GM23338 (cell line): ENCODE measurements around the gene HAGH. TPM values are rescaled to one million over a fixed set of nuclear protein-coding genes. Genes with fewer than 3 reads are reported as not detected.

Experiments
- ATAC-seq: fragments of 200-7000 bp; cut with Tn5 transposase; 3 replicates; pipeline ENCODE4 v1.9.1; 2020
- DNase-seq: peaks from one replicate; pipeline ENCODE4 v3.0.0-alpha.2; 2015; ENCODE audit warnings: low spot score
- H2AFZ ChIP-seq: fragments of 200-600 bp; sonication (generic); 2 replicates; pipeline ENCODE4 v1.8.0; 2016; ENCODE audit warnings: antibody characterized with exemption, mild to moderate bottlenecking, moderate library complexity
- H3F3A ChIP-seq: fragments of 200-600 bp; sonication (generic); replicated peaks from 2 replicates; pipeline ENCODE4 v1.8.0; 2017; ENCODE audit warnings: antibody characterized with exemption, mixed run types, low read depth
- H3K27ac ChIP-seq: fragments of 200-600 bp; sonication (generic); 2 replicates; pipeline ENCODE4 v1.6.1; 2016; ENCODE audit warnings: low read depth
- H3K27me3 ChIP-seq: fragments of 200-600 bp; sonication (generic); 2 replicates; pipeline ENCODE4 v1.8.0; 2016; ENCODE audit warnings: mild to moderate bottlenecking, mixed run types, moderate library complexity; ENCODE audit not compliant: insufficient read depth
- H3K36me3 ChIP-seq: fragments of 200-600 bp; sonication (generic); 2 replicates; pipeline ENCODE4 v1.8.0; 2016; ENCODE audit warnings: mild to moderate bottlenecking; ENCODE audit not compliant: insufficient read depth
- H3K4me1 ChIP-seq: fragments of 200-600 bp; sonication (generic); 2 replicates; pipeline ENCODE4 v1.8.0; 2016; ENCODE audit warnings: mild to moderate bottlenecking, moderate library complexity; ENCODE audit not compliant: insufficient read depth
- H3K4me2 ChIP-seq: fragments of 200-600 bp; sonication (generic); 2 replicates; pipeline ENCODE4 v1.7.1; 2017; ENCODE audit warnings: mixed run types
- H3K4me3 ChIP-seq: fragments of 200-600 bp; sonication (generic); 2 replicates; pipeline ENCODE4 v1.6.1; 2016; ENCODE audit warnings: mixed run types
- H3K79me2 ChIP-seq: fragments of 200-600 bp; sonication (generic); replicated peaks from 2 replicates; pipeline ENCODE4 v1.8.0; 2017; ENCODE audit warnings: mild to moderate bottlenecking; ENCODE audit not compliant: insufficient read depth
- H3K9me2 ChIP-seq: fragments of 200-600 bp; sonication (generic); 2 replicates; pipeline ENCODE4 v1.8.0; 2017; ENCODE audit not compliant: insufficient read depth
- H4K20me1 ChIP-seq: fragments of 200-600 bp; sonication (generic); replicated peaks from 2 replicates; pipeline ENCODE4 v1.8.0; 2017; ENCODE audit warnings: mild to moderate bottlenecking; ENCODE audit not compliant: insufficient read depth
- H3K27ac Mint-ChIP-seq: 2 replicates; pipeline ENCODE4 v1.8.0; 2020; ENCODE audit warnings: inconsistent platforms, mild to moderate bottlenecking, moderate library complexity, mixed read lengths
- H3K27me3 Mint-ChIP-seq: 3 replicates; pipeline ENCODE4 v1.8.0; 2022; ENCODE audit warnings: low read depth, mild to moderate bottlenecking, moderate library complexity, mixed read lengths, inconsistent platforms; ENCODE audit not compliant: insufficient read depth, poor library complexity
- H3K36me3 Mint-ChIP-seq: 3 replicates; pipeline ENCODE4 v1.8.0; 2021; ENCODE audit warnings: low read depth, mild to moderate bottlenecking, inconsistent platforms, moderate library complexity, mixed read lengths
- H3K4me1 Mint-ChIP-seq: 3 replicates; pipeline ENCODE4 v1.8.0; 2020; ENCODE audit warnings: mild to moderate bottlenecking, inconsistent platforms, mixed read lengths
- H3K4me3 Mint-ChIP-seq: 3 replicates; pipeline ENCODE4 v1.8.0; 2021; ENCODE audit warnings: moderate library complexity, mild to moderate bottlenecking, inconsistent platforms, mixed read lengths
- H3K9me3 Mint-ChIP-seq: 3 replicates; pipeline ENCODE4 v1.8.0; 2020; ENCODE audit warnings: moderate library complexity, mild to moderate bottlenecking, inconsistent platforms, mixed read lengths
- CREB1 ChIP-seq: fragments of 250-450 bp; sonication (Bioruptor Pico); IDR thresholded peaks from 2 replicates; pipeline ENCODE4 v1.5.0; 2020; ENCODE audit warnings: low read depth, mild to moderate bottlenecking, moderate library complexity
- ETS1 ChIP-seq: IDR thresholded peaks from 2 replicates; pipeline ENCODE4 v1.6.1; 2016; ENCODE audit warnings: antibody characterized with exemption
- EZH2 ChIP-seq: fragments of 200-600 bp; sonication (generic); IDR thresholded peaks from one replicate; pipeline ENCODE4 v1.8.0; 2017; ENCODE audit warnings: antibody characterized with exemption, mild to moderate bottlenecking, low read depth; ENCODE audit not compliant: unreplicated experiment
- EZH2phosphoT487 ChIP-seq: fragments of 200-600 bp; sonication (generic); IDR thresholded peaks from one replicate; pipeline ENCODE4 v1.8.1; 2018; ENCODE audit warnings: antibody characterized with exemption; ENCODE audit not compliant: unreplicated experiment
- JUNB ChIP-seq: IDR thresholded peaks from one replicate; pipeline ENCODE4 v1.6.1; 2016; ENCODE audit warnings: antibody characterized with exemption; ENCODE audit not compliant: unreplicated experiment
- NANOG ChIP-seq: IDR thresholded peaks from 2 replicates; pipeline ENCODE4 v1.6.1; 2016; ENCODE audit warnings: antibody characterized with exemption, borderline replicate concordance
- POLR2AphosphoS5 ChIP-seq: IDR thresholded peaks from 2 replicates; pipeline ENCODE4 v1.6.1; 2016; ENCODE audit warnings: antibody characterized with exemption, low read depth
- STAT1 ChIP-seq: IDR thresholded peaks from one replicate; pipeline ENCODE4 v1.6.1; 2016; ENCODE audit warnings: antibody characterized with exemption; ENCODE audit not compliant: unreplicated experiment
- ZNF114 ChIP-seq: fragments of 250-450 bp; sonication (Bioruptor Pico); IDR thresholded peaks from 2 replicates; pipeline ENCODE4 v1.5.0; 2020; ENCODE audit warnings: mild to moderate bottlenecking, moderate library complexity
- ZNF331 ChIP-seq: fragments of 250-450 bp; sonication (Bioruptor Pico); IDR thresholded peaks from 2 replicates; pipeline ENCODE4 v1.5.0; 2020; ENCODE audit warnings: low read depth, mild to moderate bottlenecking, moderate library complexity
- ZNF462 ChIP-seq: fragments of 250-450 bp; sonication (Bioruptor Pico); IDR thresholded peaks from 2 replicates; pipeline ENCODE4 v1.5.0; 2020; ENCODE audit warnings: mild to moderate bottlenecking, moderate library complexity
- polyA plus RNA-seq: library from polyadenylated mRNA; unstranded; fragments of >200 nt; fragmentation: Nextera tagmentation; extraction: Ambion mirVana; gene quantifications from 2 replicates; pipeline ENCODE4 v1.2.1, GENCODE V29; 2016
- total RNA-seq: library from RNA; depleted of rRNA; stranded (reverse); fragments of >200 nt; shearing (Covaris generic); gene quantifications from 2 replicates; pipeline ENCODE4 v1.2.3, GENCODE V29; 2014
- TF ChIP-seq, protein P1 (sequence below): IDR thresholded peaks from one replicate; pipeline ENCODE4 v1.6.1; 2018; ENCODE audit warnings: antibody characterized with exemption; ENCODE audit not compliant: unreplicated experiment

Gene HAGH
- total and polyA plus RNA-seq, 2 experiments from 2014 or later: 24.7 to 28.9 TPM

DNA sequence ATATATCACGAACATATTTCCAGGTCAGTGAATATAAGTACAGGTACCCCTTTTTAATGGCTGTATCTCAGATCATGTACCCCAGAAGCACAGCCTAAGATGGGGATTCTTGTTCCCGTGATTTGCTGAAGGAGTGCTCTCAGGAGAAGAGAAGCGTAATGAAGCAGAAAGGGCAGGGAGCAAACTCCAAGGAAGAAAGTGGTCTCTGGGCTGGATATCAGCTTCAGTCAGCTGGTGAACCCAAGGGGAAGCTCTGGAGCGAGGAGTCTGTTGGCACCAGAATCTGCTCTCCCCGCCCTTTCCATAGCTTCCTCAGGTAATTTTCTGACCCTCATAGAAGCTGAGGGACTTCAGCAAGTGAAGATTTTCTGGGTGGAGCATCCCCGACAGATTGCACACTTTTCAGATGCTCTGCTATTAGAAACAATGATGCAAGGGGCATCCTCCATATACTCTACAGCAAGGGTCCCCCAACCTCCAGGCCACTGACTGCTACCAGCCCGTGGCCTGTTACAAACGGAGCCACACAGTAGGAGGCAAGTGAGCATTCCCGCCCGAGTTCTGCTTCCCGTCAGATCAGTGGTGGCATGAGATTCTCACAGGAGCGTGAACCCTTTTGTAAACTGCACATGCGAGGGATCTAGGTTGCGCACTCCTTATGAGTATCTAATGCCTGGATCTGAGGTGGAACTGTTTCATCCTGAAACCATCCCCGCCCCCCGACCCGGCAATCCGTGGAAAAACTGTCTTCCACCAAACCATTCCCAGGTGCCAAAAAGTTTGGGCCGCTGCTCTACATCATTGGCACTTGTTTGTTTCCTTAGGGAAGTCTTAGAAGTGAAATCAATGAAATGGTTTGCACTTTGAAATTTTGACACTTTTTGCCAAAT, 4.8 kb upstream of the HAGH start (continued):
- TF ChIP-seq EZH2 (no peak), POLR2AphosphoS5 (no peak), JUNB (no peak), EZH2phosphoT487 (no peak), ZNF114 (CRISPR knock-in tag) (no peak)

DNA sequence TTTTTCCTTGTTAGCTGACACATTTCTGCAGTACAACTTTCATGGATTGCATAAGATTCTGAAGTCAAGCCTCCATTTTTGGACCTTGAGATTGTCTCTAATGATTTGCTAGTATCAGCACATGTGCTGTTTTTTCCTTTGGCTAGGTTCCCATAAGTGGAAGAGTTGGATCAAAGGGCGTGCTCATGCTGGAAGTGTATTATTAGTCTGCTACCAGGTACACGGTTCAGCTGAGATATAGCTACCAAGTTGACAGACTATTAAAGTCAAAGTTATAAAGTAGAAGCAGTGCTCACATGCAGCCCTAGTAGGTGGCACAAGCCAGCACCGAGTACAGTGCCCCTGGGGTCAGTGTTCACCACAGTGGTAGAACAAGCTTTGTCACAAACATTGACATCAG, 3.6 kb upstream of the HAGH start:
- Mint-ChIP-seq H3K27me3 (peaks cover 25% of the 10 kb centered on the region), H3K36me3 (peaks cover 2% of the 10 kb centered on the region; the same call in 1 of the 3 replicates), H3K4me3 (no peak overlapping the region), H3K9me3 (peaks cover 3% of the 10 kb centered on the region; the same call in 2 of the 3 replicates), H3K4me1 (peaks cover 9% of the 10 kb centered on the region), H3K27ac (no peak overlapping the region)
- no peaks in the 10 kb centered on the region for H3K27me3 ChIP-seq
- DNase-seq: no peak
- no peaks in the 10 kb centered on the region for H3K36me3 ChIP-seq
- H3K79me2 ChIP-seq: peaks cover 25% of the 10 kb centered on the region
- no peak overlapping the region for H3K4me2 ChIP-seq
- ATAC-seq: no peak
- H2AFZ ChIP-seq: no peak overlapping the region
- H3K9me2 ChIP-seq: no peaks in the 10 kb centered on the region
- no peaks in the 10 kb centered on the region; the same call in 1 of the 2 replicates for H4K20me1 ChIP-seq
- 0 out of 2 replicates have a peak, but pooled peaks cover 6% of the 10 kb centered on the region for H3F3A ChIP-seq
- no peak overlapping the region for H3K27ac ChIP-seq
- peaks cover 17% of the 10 kb centered on the region for H3K4me1 ChIP-seq
- no peak overlapping the region for H3K4me3 ChIP-seq
- TF ChIP-seq STAT1 (no peak), ZNF462 (CRISPR knock-in tag) (no peak), CREB1 (CRISPR knock-in tag) (no peak), JUNB (no peak), ZNF331 (no peak), ETS1 (no peak), NANOG (no peak), EZH2 (no peak)
- TF ChIP-seq, protein P1, sequence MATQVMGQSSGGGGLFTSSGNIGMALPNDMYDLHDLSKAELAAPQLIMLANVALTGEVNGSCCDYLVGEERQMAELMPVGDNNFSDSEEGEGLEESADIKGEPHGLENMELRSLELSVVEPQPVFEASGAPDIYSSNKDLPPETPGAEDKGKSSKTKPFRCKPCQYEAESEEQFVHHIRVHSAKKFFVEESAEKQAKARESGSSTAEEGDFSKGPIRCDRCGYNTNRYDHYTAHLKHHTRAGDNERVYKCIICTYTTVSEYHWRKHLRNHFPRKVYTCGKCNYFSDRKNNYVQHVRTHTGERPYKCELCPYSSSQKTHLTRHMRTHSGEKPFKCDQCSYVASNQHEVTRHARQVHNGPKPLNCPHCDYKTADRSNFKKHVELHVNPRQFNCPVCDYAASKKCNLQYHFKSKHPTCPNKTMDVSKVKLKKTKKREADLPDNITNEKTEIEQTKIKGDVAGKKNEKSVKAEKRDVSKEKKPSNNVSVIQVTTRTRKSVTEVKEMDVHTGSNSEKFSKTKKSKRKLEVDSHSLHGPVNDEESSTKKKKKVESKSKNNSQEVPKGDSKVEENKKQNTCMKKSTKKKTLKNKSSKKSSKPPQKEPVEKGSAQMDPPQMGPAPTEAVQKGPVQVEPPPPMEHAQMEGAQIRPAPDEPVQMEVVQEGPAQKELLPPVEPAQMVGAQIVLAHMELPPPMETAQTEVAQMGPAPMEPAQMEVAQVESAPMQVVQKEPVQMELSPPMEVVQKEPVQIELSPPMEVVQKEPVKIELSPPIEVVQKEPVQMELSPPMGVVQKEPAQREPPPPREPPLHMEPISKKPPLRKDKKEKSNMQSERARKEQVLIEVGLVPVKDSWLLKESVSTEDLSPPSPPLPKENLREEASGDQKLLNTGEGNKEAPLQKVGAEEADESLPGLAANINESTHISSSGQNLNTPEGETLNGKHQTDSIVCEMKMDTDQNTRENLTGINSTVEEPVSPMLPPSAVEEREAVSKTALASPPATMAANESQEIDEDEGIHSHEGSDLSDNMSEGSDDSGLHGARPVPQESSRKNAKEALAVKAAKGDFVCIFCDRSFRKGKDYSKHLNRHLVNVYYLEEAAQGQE: no peak
